Choroid plexus epithelial cell (primary cell): ENCODE data around the gene SIN3B.
"Not testable (repeated sequence)": the region's sequence is repeated elsewhere in the genome, so short reads cannot be mapped to it uniquely, and the experiment has no call there.

ENCODE experiments used
- DNase-seq: peaks from one replicate; pipeline ENCODE4 v3.0.0-alpha.2; 2010; ENCODE audit warnings: low read depth
- H3K4me3 ChIP-seq: 2 replicates; pipeline ENCODE4 v1.5.1; 2011; ENCODE audit warnings: low read depth, mild to moderate bottlenecking, control low read depth, low read length, moderate library complexity
- TF ChIP-seq, protein P1 (sequence below): conservative IDR thresholded peaks from 2 replicates; pipeline ENCODE4 v1.5.1; 2011; ENCODE audit warnings: low read depth, mild to moderate bottlenecking, control low read depth, inconsistent platforms, low read length, moderate library complexity

SIN3B gene

DNA sequence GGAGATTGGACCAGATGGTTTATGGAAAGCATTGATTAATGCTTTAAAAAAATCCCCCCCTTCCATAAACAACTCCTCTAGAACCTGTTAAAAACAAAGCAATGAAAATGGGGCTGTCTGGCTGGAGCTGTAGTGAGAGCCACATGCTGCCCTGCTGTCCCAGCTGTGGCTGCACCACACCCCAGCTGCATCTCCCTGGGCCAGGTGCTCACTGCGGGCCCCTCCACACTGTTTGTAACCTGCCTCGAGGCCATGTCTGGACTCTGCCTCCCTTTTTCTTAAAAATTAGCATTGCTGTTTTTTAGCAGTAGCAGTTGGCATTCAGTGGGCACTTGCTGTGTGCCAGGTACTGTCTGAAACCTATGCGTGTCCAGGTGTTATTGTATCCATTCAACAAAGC is 44.4 kb downstream of the SIN3B start:
- TF ChIP-seq, protein P1, sequence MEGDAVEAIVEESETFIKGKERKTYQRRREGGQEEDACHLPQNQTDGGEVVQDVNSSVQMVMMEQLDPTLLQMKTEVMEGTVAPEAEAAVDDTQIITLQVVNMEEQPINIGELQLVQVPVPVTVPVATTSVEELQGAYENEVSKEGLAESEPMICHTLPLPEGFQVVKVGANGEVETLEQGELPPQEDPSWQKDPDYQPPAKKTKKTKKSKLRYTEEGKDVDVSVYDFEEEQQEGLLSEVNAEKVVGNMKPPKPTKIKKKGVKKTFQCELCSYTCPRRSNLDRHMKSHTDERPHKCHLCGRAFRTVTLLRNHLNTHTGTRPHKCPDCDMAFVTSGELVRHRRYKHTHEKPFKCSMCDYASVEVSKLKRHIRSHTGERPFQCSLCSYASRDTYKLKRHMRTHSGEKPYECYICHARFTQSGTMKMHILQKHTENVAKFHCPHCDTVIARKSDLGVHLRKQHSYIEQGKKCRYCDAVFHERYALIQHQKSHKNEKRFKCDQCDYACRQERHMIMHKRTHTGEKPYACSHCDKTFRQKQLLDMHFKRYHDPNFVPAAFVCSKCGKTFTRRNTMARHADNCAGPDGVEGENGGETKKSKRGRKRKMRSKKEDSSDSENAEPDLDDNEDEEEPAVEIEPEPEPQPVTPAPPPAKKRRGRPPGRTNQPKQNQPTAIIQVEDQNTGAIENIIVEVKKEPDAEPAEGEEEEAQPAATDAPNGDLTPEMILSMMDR, result no peak
- no peak for DNase-seq
- no peak overlapping the region for H3K4me3 ChIP-seq

DNA sequence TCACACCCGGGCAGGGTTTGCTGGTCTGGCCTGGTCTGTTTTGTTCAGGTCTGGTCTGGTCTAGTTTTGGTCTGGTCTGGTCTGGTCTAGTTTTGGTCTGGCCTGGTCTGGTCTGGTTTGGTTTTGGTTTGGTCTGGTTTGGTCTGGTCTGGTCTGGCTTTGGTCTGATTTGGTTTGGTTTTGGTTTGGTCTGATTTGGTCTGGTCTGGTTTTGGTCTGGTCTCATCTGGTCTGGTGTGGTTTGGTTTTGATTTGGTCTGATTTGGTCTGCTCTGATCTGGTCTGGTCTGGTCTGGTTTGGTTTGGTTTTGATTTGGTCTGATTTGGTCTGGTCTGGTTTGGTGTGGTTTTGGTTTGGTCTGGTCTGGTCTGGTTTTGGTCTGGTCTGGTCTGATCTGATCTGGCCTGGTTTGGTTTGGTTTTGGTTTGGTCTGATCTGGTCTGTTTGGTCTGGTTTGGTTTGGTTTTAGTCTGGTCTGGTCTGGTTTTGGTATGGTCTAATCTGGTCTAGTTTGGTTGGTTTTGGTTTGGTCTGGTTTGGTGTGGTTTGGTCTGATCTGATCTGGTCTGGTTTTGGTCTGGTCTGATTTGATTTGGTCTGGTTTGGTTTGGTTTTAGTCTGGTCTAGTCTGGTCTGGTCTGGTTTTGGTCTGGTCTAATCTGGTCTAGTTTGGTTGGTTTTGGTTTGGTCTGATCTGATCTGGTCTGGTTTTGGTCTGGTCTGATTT is 45.2 kb downstream of the SIN3B start:
- no peak for DNase-seq
- TF ChIP-seq, protein P1, result no peak
- H3K4me3 ChIP-seq, result no peak overlapping the region

DNA sequence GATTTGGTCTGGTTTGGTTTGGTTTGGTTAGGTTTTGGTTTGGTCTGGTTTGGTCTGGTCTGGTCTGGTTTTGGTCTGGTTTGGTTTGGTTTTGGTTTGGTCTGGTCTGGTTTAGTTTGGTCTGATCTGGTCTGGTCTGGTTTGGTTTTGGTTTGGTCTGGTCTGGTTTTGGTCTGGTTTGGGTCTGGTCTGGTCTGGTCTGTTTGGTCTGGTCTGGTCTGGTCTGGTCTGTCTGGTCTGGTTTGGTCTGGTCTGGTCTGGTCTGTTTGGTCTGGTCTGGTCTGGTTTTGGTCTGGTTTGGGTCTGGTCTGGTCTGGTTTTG is 45.7 kb downstream of the SIN3B start:
- not testable (repeated sequence) for H3K4me3 ChIP-seq, DNase-seq

DNA sequence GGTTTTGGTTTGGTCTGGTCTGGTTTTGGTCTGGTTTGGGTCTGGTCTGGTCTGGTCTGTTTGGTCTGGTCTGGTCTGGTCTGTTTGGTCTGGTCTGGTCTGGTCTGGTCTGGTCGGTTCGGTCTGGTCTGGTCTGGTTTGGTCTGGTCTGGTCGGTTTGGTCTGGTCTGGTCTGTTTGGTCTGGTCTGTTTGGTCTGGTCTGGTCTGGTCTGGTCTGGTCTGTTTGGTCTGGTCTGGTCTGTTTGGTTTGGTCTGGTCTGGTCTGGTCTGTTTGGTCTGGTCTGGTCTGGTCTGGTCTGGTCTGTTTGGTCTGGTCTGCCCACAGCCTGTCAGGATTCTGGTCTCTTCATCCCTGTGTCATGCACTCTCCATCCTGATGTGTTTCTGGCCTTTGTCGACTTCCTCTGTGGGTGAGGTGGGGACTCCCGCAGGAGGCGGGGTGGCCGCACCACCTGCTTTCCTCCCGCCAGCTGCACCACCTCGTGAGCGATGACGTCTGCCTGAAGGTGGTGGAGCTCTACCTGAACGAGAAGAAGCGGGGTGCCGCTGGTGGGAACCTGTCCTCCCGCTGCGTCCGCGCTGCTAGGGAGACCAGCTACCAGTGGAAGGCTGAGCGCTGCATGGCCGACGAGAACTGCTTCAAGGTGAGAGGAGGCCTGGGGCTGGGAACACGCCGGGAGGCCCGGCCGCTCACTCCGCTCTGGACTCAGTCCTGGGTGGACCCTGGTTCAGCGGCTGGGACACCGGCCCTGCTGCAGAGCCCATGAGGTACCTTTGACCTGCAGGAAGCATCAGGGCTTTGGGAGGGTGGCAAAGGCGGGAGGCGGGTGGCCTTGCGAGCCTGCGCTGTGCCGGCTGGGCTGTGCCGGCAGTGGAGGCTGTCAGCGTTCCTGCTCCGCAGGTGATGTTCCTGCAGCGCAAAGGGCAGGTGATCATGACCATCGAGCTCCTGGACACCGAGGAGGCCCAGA is 46.7 kb downstream of the SIN3B start:
- DNase-seq, result no peak
- TF ChIP-seq, protein P1, result no peak
- H3K4me3 ChIP-seq, result no peak overlapping the region

DNA sequence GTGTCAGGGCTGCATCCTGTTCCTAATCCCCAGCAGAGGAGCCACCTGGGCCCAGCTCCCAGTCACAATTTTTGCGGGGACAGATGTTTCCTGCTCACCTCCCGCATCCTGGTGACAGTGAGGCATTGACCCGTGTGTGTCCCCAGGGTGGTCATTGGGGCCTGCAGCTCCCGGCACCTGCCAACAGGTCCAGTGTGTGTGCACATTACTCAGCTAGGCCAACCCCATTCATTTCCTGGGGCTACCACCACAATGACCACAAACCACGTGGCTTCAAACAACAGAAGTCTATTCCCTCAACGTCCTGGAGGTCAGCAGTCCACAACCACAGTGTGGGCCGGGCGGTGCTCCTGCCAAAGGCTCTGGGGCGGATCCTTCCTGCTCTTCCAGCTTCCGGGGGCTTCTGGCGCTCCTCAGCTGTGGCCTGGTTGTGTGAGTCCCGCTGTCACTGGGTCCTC is 47.7 kb downstream of the SIN3B start:
- TF ChIP-seq, protein P1, result no peak
- H3K4me3 ChIP-seq, result no peak overlapping the region
- peak; percentile 73 for DNase-seq

DNA sequence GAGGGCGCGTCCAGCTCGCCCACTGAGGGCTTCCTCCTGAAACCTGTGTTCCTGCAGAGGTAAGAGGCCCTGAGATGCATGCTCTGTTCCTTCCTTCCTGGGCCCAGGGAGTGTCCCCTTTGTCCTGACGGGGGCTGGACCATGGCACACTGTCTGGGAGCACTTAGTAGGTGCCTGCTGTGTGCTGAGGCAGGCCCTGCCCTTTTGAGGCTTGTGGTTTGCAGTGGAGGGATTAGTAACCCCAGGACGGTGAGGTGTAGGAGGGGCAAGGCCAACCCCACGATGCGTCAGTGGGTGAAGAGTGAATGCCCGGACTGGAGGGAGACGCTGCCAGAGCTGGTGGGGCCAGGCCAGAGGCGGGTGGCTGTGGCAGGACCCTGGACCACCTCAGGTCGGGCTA is 48.4 kb downstream of the SIN3B start:
- no peak overlapping the region for H3K4me3 ChIP-seq
- TF ChIP-seq, protein P1, result no peak
- no peak for DNase-seq

DNA sequence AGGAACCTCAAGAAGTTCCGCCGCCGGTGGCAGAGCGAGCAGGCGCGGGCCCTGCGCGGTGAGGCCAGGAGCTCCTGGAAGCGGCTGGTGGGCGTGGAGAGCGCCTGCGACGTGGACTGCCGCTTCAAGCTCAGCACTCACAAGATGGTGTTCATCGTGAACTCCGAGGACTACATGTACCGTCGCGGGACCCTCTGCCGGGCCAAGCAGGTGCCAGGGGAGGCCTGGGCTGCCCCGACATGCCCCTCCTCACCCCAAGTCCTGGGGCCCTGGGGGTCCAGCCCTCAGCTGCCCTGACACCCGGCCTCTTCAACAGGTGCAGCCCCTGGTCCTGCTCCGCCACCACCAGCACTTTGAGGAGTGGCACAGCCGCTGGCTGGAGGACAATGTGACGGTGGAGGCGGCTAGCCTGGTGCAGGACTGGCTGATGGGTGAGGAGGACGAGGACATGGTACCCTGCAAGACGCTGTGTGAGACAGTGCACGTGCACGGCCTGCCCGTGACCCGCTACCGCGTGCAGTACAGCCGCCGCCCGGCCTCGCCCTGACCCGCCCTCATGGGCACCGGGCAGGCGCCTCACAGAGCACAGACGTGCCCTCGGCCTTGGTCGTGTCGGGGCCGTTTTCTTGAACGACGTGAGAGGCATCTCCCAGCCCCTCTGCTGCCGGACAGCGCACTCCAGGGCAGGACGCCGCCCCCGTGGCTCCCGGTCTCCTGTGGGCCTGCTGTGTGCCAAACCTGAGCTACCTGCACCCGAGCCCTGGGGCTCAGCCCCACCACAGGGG is 49.2 kb downstream of the SIN3B start:
- H3K4me3 ChIP-seq, result no peak overlapping the region
- TF ChIP-seq, protein P1, result no peak
- DNase-seq, result no peak
